Neutrophil (primary cell): ENCODE data around the gene RRP15.

Experiments
- H3K27ac ChIP-seq: fragments of 200-600 bp; sonication (generic); 2 replicates; pipeline ENCODE4 v1.5.1; 2016; ENCODE audit warnings: mild to moderate bottlenecking, moderate library complexity
- H3K27me3 ChIP-seq: fragments of 200-600 bp; sonication (generic); 2 replicates; pipeline ENCODE4 v1.6.0; 2016; ENCODE audit warnings: mild to moderate bottlenecking
- H3K36me3 ChIP-seq: fragments of 200-600 bp; sonication (generic); 2 replicates; pipeline ENCODE4 v1.5.1; 2017
- H3K4me1 ChIP-seq, 2 experiments: fragments of 200-600 bp in 1 of 2; sonication (generic) in 1 of 2; 1 replicate in 1 of 2; 2 replicates in 1 of 2; pipeline versions ENCODE4 v1.5.1 to v1.6.1; 2013 to 2016; ENCODE audit warnings: low read depth in 1 of 2, low read length in 1 of 2, mild to moderate bottlenecking in 1 of 2, moderate library complexity in 1 of 2; ENCODE audit not compliant: control insufficient read depth in 1 of 2, insufficient read depth in 1 of 2
- H3K4me3 ChIP-seq, 2 experiments: fragments of 200-600 bp in 1 of 2; sonication (generic) in 1 of 2; 1 replicate in 1 of 2; 2 replicates in 1 of 2; pipeline ENCODE4 v1.5.1; 2013 to 2016; ENCODE audit warnings: low read depth in 1 of 2, low read length in 1 of 2, mild to moderate bottlenecking in 1 of 2, moderate library complexity in 1 of 2
- H3K9me3 ChIP-seq: fragments of 200-600 bp; sonication (generic); 2 replicates; pipeline ENCODE4 v1.5.1; 2016
- TF ChIP-seq, protein P1 (sequence below): fragments of 200-600 bp; sonication (generic); IDR thresholded peaks from 2 replicates; pipeline ENCODE4 v1.5.1; 2016; ENCODE audit warnings: antibody characterized with exemption

The RRP15 gene

DNA sequence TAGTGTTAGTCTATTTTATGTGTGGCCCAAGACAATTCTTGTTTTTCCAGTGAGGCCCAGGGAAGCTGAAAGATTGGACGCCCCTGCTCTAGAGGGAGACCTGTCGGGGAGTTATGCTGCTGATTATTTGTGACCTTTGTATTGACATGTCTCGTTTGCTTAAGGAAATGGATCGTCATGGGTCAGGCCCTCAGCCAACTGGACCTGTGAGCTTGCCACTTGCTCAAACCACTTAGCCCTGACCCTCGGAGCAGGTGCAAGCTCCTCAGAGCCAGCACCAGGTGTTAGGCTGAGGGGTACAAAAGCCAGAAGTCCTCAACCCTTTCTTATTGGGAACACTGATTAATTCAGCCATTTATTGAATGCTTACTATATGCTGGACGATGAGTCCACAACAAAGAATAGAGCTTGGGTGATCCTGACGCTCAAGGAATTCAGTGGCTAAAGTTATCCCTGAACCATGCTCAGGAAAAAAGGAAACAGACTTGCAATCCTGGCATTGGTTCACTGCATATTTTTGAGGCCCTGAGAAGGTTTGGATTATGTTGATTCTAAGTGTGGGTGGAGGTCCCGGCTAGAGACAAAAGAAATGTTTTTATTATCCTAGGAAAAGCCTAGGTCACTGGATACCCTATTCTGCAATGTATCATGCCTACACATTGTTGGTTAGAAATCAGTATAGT is 79.1 kb downstream of the RRP15 start:
- no peak overlapping the region for H3K27ac ChIP-seq
- TF ChIP-seq, protein P1, sequence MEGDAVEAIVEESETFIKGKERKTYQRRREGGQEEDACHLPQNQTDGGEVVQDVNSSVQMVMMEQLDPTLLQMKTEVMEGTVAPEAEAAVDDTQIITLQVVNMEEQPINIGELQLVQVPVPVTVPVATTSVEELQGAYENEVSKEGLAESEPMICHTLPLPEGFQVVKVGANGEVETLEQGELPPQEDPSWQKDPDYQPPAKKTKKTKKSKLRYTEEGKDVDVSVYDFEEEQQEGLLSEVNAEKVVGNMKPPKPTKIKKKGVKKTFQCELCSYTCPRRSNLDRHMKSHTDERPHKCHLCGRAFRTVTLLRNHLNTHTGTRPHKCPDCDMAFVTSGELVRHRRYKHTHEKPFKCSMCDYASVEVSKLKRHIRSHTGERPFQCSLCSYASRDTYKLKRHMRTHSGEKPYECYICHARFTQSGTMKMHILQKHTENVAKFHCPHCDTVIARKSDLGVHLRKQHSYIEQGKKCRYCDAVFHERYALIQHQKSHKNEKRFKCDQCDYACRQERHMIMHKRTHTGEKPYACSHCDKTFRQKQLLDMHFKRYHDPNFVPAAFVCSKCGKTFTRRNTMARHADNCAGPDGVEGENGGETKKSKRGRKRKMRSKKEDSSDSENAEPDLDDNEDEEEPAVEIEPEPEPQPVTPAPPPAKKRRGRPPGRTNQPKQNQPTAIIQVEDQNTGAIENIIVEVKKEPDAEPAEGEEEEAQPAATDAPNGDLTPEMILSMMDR: no peak
- H3K4me1 ChIP-seq: no peaks in the 10 kb centered on the region
- no peaks in the 10 kb centered on the region for H3K27me3 ChIP-seq
- H3K36me3 ChIP-seq: no peaks in the 10 kb centered on the region
- no peaks in the 10 kb centered on the region for H3K9me3 ChIP-seq
- H3K4me3 ChIP-seq: no peak overlapping the region

DNA sequence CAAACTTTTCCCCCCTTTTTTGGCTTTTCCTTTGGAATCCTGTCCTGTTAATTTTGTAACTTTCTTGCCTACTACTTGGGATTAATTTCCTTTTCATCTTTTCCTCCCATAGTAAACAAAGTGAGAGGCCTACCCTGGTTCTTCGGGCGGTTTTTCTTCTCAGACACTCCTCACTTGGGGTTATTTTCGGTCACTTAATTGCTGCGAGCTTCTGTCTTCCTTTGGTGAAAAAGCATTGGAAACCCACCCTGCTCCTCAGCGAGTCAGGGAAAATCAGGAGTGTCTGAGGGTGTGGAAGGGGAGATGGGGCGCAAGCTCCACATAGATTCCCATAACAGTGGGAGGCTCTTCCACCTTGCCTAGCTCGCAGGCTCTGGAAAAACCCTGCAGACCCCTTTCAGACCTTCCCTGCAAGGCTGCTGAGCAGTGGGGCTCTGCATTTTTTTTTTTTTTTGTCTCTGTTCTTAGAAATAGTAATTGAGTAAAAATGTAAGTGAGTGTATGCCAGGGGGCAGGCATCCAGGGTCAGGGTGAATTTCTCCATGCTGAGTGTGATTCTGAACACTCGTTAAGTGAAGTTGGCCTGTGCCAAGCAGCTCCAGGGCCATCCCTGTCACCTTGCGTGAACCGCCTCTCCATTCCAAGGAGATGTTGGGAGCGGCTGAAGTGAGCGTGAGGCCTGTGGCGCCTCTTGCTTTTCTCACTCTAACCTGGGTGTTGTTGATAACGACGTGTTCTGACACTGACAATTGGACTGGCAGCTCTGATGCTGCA is 80.3 kb downstream of the RRP15 start:
- Histone ChIP-seq H3K27ac (no peak overlapping the region), H3K9me3 (no peaks in the 10 kb centered on the region), H3K36me3 (no peaks in the 10 kb centered on the region), H3K4me1 (no peaks in the 10 kb centered on the region), H3K4me3 (no peak overlapping the region), H3K27me3 (no peaks in the 10 kb centered on the region)
- TF ChIP-seq, protein P1: no peak

DNA sequence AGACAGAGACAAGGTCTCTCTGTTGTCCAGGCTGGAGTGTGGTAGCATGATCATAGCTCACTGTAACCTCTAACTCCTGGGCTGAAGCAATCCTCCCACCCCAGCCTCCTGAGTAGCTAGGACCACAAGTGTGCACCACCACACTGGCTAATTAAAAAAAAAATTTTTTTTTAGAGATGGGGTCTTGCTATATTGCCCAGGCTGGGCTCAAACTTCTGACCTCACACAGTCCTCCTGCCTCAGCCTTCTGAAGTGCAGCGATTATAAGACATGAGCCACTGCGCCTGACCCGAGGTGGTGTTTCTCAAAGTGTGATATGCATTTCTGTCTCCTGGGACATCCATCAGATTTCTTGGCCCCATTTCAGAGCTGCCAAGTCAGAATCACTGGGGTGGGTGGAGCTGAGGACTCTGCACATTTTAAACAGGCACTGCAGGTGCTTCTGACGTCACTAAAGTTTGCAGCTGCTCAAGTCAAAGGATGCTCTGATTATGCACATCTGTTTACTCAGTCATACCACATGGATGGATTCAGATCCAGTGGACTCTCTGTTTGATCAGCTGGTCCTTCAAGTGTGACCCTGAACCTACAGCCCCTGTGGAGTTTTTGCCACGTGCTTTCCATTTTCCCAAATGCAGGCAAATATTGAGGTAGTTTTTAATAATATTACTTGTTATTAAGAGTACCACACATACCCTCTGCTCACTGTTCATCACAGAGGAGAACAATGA is 81.4 kb downstream of the RRP15 start:
- no peaks in the 10 kb centered on the region for H3K9me3 ChIP-seq
- no peak overlapping the region for H3K27ac ChIP-seq
- TF ChIP-seq, protein P1: no peak
- no peaks in the 10 kb centered on the region for H3K36me3 ChIP-seq
- no peak overlapping the region for H3K4me3 ChIP-seq
- H3K4me1 ChIP-seq: no peaks in the 10 kb centered on the region
- no peaks in the 10 kb centered on the region for H3K27me3 ChIP-seq

DNA sequence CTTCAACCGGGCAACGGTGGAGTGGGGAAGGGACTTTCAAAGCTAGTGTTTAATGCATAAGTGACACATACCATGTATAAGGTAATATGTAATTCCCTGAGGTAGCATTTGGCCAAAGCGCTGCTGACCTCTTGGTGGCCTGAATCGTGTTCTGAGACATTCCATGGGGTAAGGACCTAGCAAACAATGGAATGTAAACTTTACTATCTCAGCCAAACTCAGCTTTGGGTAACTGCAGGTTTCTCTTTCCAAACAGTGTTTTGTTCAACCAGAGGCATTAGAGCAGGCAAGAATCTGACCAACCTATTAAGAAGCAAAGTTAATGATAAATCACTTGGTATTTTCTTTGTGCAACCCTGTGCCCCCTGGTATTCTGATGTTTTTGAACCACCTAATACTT is 82.0 kb downstream of the RRP15 start:
- TF ChIP-seq, protein P1: no peak
- no peak overlapping the region for H3K4me3 ChIP-seq
- no peaks in the 10 kb centered on the region for H3K9me3 ChIP-seq
- H3K4me1 ChIP-seq: no peaks in the 10 kb centered on the region
- H3K27ac ChIP-seq: no peak overlapping the region
- no peaks in the 10 kb centered on the region for H3K36me3 ChIP-seq
- H3K27me3 ChIP-seq: no peaks in the 10 kb centered on the region

DNA sequence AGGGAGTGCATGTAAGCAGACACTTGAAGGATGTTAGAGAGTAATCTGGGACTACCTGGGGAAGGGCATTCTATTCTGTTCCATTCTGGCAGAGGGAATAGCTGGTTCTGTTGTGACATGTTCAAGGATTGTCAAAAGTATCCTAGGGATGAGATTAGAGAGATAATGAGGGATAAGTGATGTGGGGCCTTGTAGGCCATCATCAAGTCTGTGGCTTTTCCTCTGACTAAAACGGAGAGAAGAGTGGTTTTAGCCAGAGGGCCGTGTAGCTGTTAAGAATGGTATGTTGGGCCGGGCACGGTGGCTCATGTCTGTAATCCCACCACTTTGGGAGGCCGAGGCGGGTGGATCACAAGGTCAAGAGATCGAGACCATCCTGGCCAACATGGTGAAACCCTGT is 83.6 kb downstream of the RRP15 start:
- Histone ChIP-seq H3K27me3 (no peaks in the 10 kb centered on the region), H3K4me1 (no peaks in the 10 kb centered on the region), H3K27ac (no peak overlapping the region), H3K9me3 (no peaks in the 10 kb centered on the region), H3K4me3 (no peak overlapping the region), H3K36me3 (no peaks in the 10 kb centered on the region)
- TF ChIP-seq, protein P1: no peak
